ENCODE data around the gene MCF2L.

The MCF2L gene

GRCh38 chr13:112969692-112970338 lies 801 bp downstream of the MCF2L start:
- TF ChIP-seq CTCF (IDR thresholded peaks at IDR 0.05), result no peak

GRCh38 chr13:112970552-112971287 lies 1.7 kb downstream of the MCF2L start:
- TF ChIP-seq CTCF (IDR thresholded peaks at IDR 0.05), result no peak

GRCh38 chr13:112971288-112971643 lies 2.3 kb downstream of the MCF2L start:
- no peak for TF ChIP-seq CTCF (IDR thresholded peaks at IDR 0.05)

- TF ChIP-seq CTCF (IDR thresholded peaks at IDR 0.05), result no peak
Measured at GRCh38 chr13:112972258-112972657, 3.2 kb downstream of the MCF2L start.

DNA sequence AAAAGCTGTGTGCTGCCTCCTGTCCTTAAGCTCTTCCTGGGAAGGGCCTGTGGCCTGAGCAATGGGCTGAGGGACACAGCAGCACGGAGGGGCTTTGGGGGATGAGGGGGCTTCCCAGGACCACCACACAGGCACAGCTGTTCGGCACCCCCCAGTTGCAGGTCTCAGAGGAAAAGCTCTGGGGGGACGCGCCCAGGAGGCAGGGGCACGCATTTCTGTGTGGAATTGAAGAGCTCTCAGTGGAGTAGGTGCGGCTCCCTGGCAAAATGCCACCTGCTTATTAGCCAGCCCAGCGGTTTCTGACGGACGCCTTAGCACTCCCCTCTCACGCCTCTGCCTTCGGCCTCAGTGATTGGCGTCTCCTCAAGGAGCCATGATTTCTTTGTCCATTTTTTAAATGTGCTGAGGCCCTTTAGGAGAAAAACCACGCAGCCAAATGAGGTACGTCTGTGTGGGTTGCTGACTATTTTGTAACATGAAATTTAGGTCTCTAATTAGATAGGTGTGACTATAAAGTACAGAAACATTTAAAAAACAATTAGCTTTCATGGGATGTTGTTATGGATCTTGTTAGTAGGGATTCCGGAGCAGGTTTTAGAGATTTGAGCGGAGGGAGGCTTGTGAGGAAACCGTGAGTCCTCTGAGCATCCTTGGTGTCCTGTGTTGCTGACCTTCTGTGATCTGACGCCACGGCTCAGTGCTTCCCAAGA lies 4.0 kb downstream of the MCF2L start:
- no peak for TF ChIP-seq CTCF (IDR thresholded peaks at IDR 0.05)

GRCh38 chr13:112973577-112973951 lies 4.5 kb downstream of the MCF2L start:
- no peak for TF ChIP-seq CTCF (IDR thresholded peaks at IDR 0.05)

DNA sequence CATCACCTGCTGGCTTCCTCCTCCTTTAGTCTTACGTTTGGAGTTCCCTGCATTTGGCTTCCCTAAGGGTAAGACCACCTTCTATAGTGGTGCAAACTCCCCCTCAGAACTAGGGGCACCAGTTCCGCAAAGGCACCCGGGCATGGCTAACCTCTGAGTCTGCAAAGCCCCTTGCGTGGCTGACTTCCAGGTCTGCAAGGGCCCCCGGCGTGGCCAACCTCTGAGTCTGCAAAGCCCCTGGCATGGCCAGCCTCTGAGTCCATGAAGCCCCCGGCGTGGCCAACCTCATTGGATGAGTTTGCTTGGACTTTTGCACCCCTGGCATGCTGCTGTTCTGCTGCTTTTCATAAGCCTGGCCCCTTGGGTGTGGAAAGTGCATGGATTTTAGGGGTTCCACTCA lies 5.1 kb downstream of the MCF2L start:
- no peak for TF ChIP-seq CTCF (IDR thresholded peaks at IDR 0.05)

Measured in LNCAP (cell line).